Osteocyte (in vitro differentiated cells): ENCODE data around the gene ZBTB4. TPM values are rescaled to one million over a fixed set of nuclear protein-coding genes. Genes with fewer than 3 reads are reported as not detected.

Experiments used
- DNase-seq: peaks from one replicate; pipeline ENCODE4 v3.0.0; 2021; ENCODE audit warnings: mixed read lengths; ENCODE audit not compliant: unreplicated experiment; ENCODE audit errors: extremely low spot score
- H3K27ac Mint-ChIP-seq: one replicate; pipeline ENCODE4 v1.8.0; 2021; ENCODE audit warnings: mild to moderate bottlenecking, mixed read lengths; ENCODE audit not compliant: unreplicated experiment
- H3K27me3 Mint-ChIP-seq: one replicate; pipeline ENCODE4 v1.8.0; 2021; ENCODE audit warnings: mixed read lengths; ENCODE audit not compliant: unreplicated experiment
- H3K36me3 Mint-ChIP-seq: one replicate; pipeline ENCODE4 v1.8.0; 2021; ENCODE audit warnings: mixed read lengths; ENCODE audit not compliant: unreplicated experiment
- H3K4me1 Mint-ChIP-seq: one replicate; pipeline ENCODE4 v1.8.0; 2021; ENCODE audit warnings: mixed read lengths; ENCODE audit not compliant: unreplicated experiment
- H3K4me3 Mint-ChIP-seq: one replicate; pipeline ENCODE4 v1.8.0; 2021; ENCODE audit warnings: mild to moderate bottlenecking, moderate library complexity, mixed read lengths; ENCODE audit not compliant: unreplicated experiment
- H3K9me3 Mint-ChIP-seq: one replicate; pipeline ENCODE4 v1.8.0; 2021; ENCODE audit warnings: mixed read lengths; ENCODE audit not compliant: unreplicated experiment
- CTCF ChIP-seq: fragments of 200-600 bp; sonication (generic); IDR thresholded peaks from 2 replicates; pipeline ENCODE4 v1.5.0; 2021; ENCODE audit warnings: antibody characterized with exemption, mild to moderate bottlenecking, moderate library complexity
- total RNA-seq: library from RNA; stranded (reverse); gene quantifications from 2 replicates; pipeline ENCODE4 v1.2.1, GENCODE V29; 2021

ZBTB4 gene
- total RNA-seq, 1 donor from 2014 or later: 49.7 TPM

- peaks cover 28% of the 10 kb centered on the region for H3K4me1 Mint-ChIP-seq
- H3K27ac Mint-ChIP-seq: no peak overlapping the region
- H3K4me3 Mint-ChIP-seq: no peak overlapping the region
- DNase-seq: no peak
- no peaks in the 10 kb centered on the region for H3K36me3 Mint-ChIP-seq
- TF ChIP-seq CTCF: no peak
- peaks cover 42% of the 10 kb centered on the region for H3K27me3 Mint-ChIP-seq
- H3K9me3 Mint-ChIP-seq: no peaks in the 10 kb centered on the region
These were observed 35.6 kb downstream of the ZBTB4 start for GRCh38 chr17:7443499-7444485.

GRCh38 chr17:7442142-7442541, 37.3 kb downstream of the ZBTB4 start:
- Mint-ChIP-seq H3K9me3 (no peaks in the 10 kb centered on the region), H3K36me3 (peaks cover 2% of the 10 kb centered on the region), H3K27me3 (peaks cover 45% of the 10 kb centered on the region), H3K4me3 (no peak overlapping the region), H3K4me1 (peaks cover 43% of the 10 kb centered on the region), H3K27ac (no peak overlapping the region)
- no peak for DNase-seq
- no peak for TF ChIP-seq CTCF

GRCh38 chr17:7441266-7441665, 38.2 kb downstream of the ZBTB4 start:
- TF ChIP-seq CTCF: no peak
- H3K27ac Mint-ChIP-seq: no peak overlapping the region
- H3K4me1 Mint-ChIP-seq: peaks cover 49% of the 10 kb centered on the region
- H3K9me3 Mint-ChIP-seq: no peaks in the 10 kb centered on the region
- no peak overlapping the region for H3K4me3 Mint-ChIP-seq
- H3K36me3 Mint-ChIP-seq: peaks cover 2% of the 10 kb centered on the region
- H3K27me3 Mint-ChIP-seq: peaks cover 44% of the 10 kb centered on the region
- DNase-seq: no peak

GRCh38 chr17:7440834-7441195, 38.6 kb downstream of the ZBTB4 start:
- H3K36me3 Mint-ChIP-seq: peaks cover 2% of the 10 kb centered on the region
- H3K4me3 Mint-ChIP-seq: peak overlapping the region; percentile 79
- H3K27me3 Mint-ChIP-seq: peaks cover 41% of the 10 kb centered on the region
- no peaks in the 10 kb centered on the region for H3K9me3 Mint-ChIP-seq
- no peak for DNase-seq
- H3K27ac Mint-ChIP-seq: no peak overlapping the region
- no peak for TF ChIP-seq CTCF
- H3K4me1 Mint-ChIP-seq: peaks cover 53% of the 10 kb centered on the region

- DNase-seq: no peak
- no peak overlapping the region for H3K27ac Mint-ChIP-seq
- peaks cover 50% of the 10 kb centered on the region for H3K4me1 Mint-ChIP-seq
- peak overlapping the region; percentile 79 for H3K4me3 Mint-ChIP-seq
- peaks cover 2% of the 10 kb centered on the region for H3K36me3 Mint-ChIP-seq
- no peaks in the 10 kb centered on the region for H3K9me3 Mint-ChIP-seq
- peaks cover 36% of the 10 kb centered on the region for H3K27me3 Mint-ChIP-seq
- TF ChIP-seq CTCF: no peak
These were observed 39.2 kb downstream of the ZBTB4 start for GRCh38 chr17:7440113-7440833.
